COLO668 (cell line): ENCODE measurements around the gene WIF1.
A peak's percentile ranks its signal among the peaks of the same experiment; 100 is the strongest.

Source experiments
- DNase-seq: peaks from one replicate; lab custom pipeline; 2025; ENCODE audit not compliant: unreplicated experiment; lab: John Stamatoyannopoulos, UW

WIF1 gene

GRCh38 chr12:65023485-65023884, 97.6 kb downstream of the WIF1 start:
- no peak for DNase-seq

DNA sequence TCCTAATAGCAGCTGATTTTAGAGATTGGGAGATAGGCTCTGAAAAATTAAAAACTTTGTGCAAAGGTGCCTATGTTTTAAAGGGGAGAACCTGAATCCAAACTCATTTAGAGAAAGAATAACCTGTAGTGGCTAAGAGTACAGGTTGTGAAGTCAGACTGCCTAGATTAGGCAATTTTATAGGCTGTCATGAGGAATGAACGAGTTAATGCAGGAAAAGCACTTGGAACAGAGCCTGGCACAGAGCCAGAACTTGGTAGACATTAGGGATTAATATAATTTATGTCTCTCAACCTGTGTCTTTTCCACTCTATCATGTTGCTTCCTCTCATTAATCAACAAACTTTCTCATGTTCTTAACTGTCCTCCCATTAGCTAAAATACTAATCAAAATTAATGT, 98.1 kb downstream of the WIF1 start:
- DNase-seq: peak; percentile 12

- no peak for DNase-seq
These were observed 98.7 kb downstream of the WIF1 start for GRCh38 chr12:65022421-65022820.

- no peak for DNase-seq
These were observed 101.3 kb downstream of the WIF1 start for GRCh38 chr12:65019696-65020234.

- no peak for DNase-seq
These were observed 104.0 kb downstream of the WIF1 start for GRCh38 chr12:65016881-65017650.

DNA sequence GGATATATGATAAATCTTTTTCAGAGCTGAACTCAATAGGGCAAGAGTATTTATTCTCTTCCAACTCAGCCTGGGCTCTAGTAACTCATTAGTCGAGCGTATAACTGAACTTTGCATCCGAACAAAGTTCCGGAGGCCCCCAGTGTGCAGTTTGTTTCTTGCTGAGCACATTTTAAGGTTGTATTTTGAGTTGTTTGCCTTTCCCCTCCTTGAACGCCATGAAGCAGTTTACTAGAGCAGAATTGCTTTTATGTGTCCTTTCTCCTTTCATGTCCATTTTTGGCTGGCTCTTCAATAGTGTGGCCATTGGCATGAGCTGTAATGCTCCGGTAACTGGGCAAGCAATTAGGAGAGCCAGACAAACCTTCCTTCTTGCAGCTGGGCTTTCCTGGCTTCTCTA, 105.3 kb downstream of the WIF1 start:
- DNase-seq: no peak

- DNase-seq: no peak
These were observed 106.4 kb downstream of the WIF1 start for GRCh38 chr12:65014504-65015271.

- DNase-seq: no peak
These were observed 110.7 kb downstream of the WIF1 start for GRCh38 chr12:65010437-65010836.

DNA sequence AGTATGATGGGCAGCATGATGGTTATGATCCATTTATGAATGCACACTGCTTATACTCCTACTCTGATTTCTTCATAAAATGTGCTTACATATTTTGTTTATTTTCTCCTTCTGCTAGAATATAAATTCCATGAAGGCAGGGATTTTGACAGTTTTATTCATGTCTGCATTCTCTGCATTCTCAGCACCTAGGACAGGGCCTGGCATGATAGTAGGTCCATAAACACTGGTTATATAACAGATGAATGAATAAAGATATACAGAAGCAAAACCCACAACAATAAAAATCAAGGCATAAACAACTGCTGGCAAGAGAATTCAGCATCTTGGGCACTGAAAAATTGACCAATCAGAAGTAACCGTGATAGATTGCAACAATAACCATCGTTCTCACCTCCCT, 115.4 kb downstream of the WIF1 start:
- no peak for DNase-seq

DNA sequence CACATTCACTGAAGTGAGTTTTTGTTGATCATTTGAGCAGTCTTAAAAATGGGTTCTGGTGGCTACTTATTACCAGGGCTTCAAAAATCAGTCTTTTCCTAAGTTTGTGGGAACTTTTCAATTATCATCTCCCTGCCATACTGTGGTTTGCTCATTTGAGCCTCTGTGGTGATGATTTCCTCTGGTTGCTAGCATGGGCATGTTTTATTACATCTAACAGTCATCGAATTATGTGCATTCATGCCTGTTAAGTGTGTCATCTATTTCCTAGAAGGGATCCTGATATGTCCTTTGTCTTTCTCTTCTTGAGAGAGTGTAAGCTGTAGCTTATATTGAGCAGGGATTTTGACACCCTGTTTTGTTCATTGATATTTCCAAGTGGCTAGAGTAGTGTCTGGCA, 116.8 kb downstream of the WIF1 start:
- no peak for DNase-seq
